PC-3 (cell line): Measurements from ENCODE around the gene NDC1. TPM values are rescaled to one million over a fixed set of nuclear protein-coding genes. Genes with fewer than 3 reads are reported as not detected.
A peak's percentile ranks its signal among the peaks of the same experiment; 100 is the strongest.

Experiments used
- ATAC-seq: fragments of 200-7000 bp; cut with Tn5 transposase; 2 replicates; pipeline ENCODE4 v1.9.1; 2020; ENCODE audit warnings: mild to moderate bottlenecking, moderate library complexity
- BruUV-seq: library from RNA; stranded (reverse); fragments of 400-500 nt; replicated peaks from 2 replicates; lab custom pipeline; 2021; lab: Mats Ljungman, UMichigan
- CTCF ChIA-PET: fragments of 300-600 bp; sonication (Branson Sonifier 250); formaldehyde crosslinking; loops from one replicate; lab custom pipeline; 2022; ENCODE audit warnings: antibody characterized with exemption; lab: Charles Lee
- POLR2A ChIA-PET: fragments of 300-600 bp; sonication (Branson Sonifier 250); formaldehyde crosslinking; loops from one replicate; lab custom pipeline; 2022; ENCODE audit warnings: antibody characterized with exemption; ENCODE audit not compliant: unreplicated experiment; lab: Charles Lee
- DNase-seq: peaks from one replicate; pipeline ENCODE4 v3.0.0-alpha.2; 2015
- H2AFZ ChIP-seq: fragments of 300-600 bp; sonication (generic); 2 replicates; pipeline ENCODE4 v1.6.0; 2016; ENCODE audit warnings: antibody characterized with exemption, low read length
- H3F3A ChIP-seq: fragments of 300-600 bp; sonication (generic); one replicate; pipeline ENCODE4 v1.6.0; 2017; ENCODE audit warnings: antibody characterized with exemption, low read length, control low read depth, mild to moderate bottlenecking; ENCODE audit not compliant: unreplicated experiment
- H3K27ac ChIP-seq: fragments of 300-600 bp; sonication (generic); 2 replicates; pipeline ENCODE4 v1.5.1; 2016; ENCODE audit warnings: mild to moderate bottlenecking, low read length
- H3K27me3 ChIP-seq: fragments of 300-600 bp; sonication (generic); 2 replicates; pipeline ENCODE4 v1.6.1; 2016; ENCODE audit warnings: low read length, mixed read lengths
- H3K36me3 ChIP-seq: fragments of 300-600 bp; sonication (generic); 2 replicates; pipeline ENCODE4 v1.6.1; 2016; ENCODE audit warnings: low read depth, mixed run types, low read length, mixed read lengths
- H3K4me1 ChIP-seq: fragments of 300-600 bp; sonication (generic); 2 replicates; pipeline ENCODE4 v1.5.1; 2016; ENCODE audit warnings: low read length; ENCODE audit not compliant: insufficient read depth
- H3K4me2 ChIP-seq: fragments of 300-600 bp; sonication (generic); 2 replicates; pipeline ENCODE4 v1.6.0; 2016; ENCODE audit warnings: low read length
- H3K4me3 ChIP-seq: fragments of 300-600 bp; sonication (generic); 2 replicates; pipeline ENCODE4 v1.5.1; 2016; ENCODE audit warnings: mild to moderate bottlenecking, low read length, mixed read lengths
- H3K79me2 ChIP-seq: fragments of 300-600 bp; sonication (generic); 2 replicates; pipeline ENCODE4 v1.6.1; 2017; ENCODE audit warnings: low read length, mixed read lengths
- H3K9ac ChIP-seq: fragments of 300-600 bp; sonication (generic); 2 replicates; pipeline ENCODE4 v1.6.0; 2016; ENCODE audit warnings: mild to moderate bottlenecking, low read length
- H3K9me2 ChIP-seq: fragments of 300-600 bp; sonication (generic); replicated peaks from 2 replicates; pipeline ENCODE4 v1.6.1; 2016; ENCODE audit warnings: mixed run types, low read length, mixed read lengths
- H3K9me3 ChIP-seq: fragments of 300-600 bp; sonication (generic); 2 replicates; pipeline ENCODE4 v1.6.1; 2016; ENCODE audit warnings: low read length, mixed read lengths
- H4K20me1 ChIP-seq: fragments of 300-600 bp; sonication (generic); 2 replicates; pipeline ENCODE4 v1.6.1; 2016; ENCODE audit warnings: low read length, mixed read lengths
- CTCF ChIP-seq: fragments of 300-600 bp; sonication (generic); conservative IDR thresholded peaks from 2 replicates; pipeline ENCODE4 v1.5.1; 2017; ENCODE audit warnings: antibody characterized with exemption, low read depth, mild to moderate bottlenecking, low read length
- EZH2 ChIP-seq: fragments of 300-600 bp; sonication (generic); IDR thresholded peaks from one replicate; pipeline ENCODE4 v1.6.1; 2017; ENCODE audit warnings: antibody characterized with exemption, mild to moderate bottlenecking, low read length; ENCODE audit not compliant: unreplicated experiment
- EZH2phosphoT487 ChIP-seq: fragments of 300-600 bp; sonication (generic); IDR thresholded peaks from 2 replicates; pipeline ENCODE4 v1.6.1; 2018; ENCODE audit warnings: mild to moderate bottlenecking, antibody characterized with exemption, low read length, borderline replicate concordance
- intact Hi-C: fragments of 100-400 bp; cut with micrococcal nuclease; formaldehyde crosslinking; loops from 2 replicates; pipeline ENCODE4 v1.9.0; 2023
- total RNA-seq: library from RNA; depleted of rRNA; stranded (reverse); fragments of >200 nt; gene quantifications from 2 replicates; pipeline ENCODE4 v1.2.3, GENCODE V29; 2014

NDC1 gene
- total RNA-seq, 1 experiment from 2014 or later: 63.6 TPM

GRCh38 chr1:53738205-53739108, 99.6 kb downstream of the NDC1 start:
- Histone ChIP-seq H2AFZ (peak overlapping the region; percentile 90), H3K9me3 (no peaks in the 10 kb centered on the region), H3K27me3 (no peaks in the 10 kb centered on the region), H4K20me1 (no peaks in the 10 kb centered on the region), H3F3A (peaks cover 8% of the 10 kb centered on the region), H3K27ac (no peak overlapping the region), H3K4me2 (peak overlapping the region; percentile 91), H3K4me1 (peaks cover 54% of the 10 kb centered on the region), H3K9ac (peak overlapping the region; percentile 79), H3K79me2 (0 out of 2 replicates have a peak, but pooled peaks cover 7% of the 10 kb centered on the region), H3K36me3 (no peaks in the 10 kb centered on the region), H3K4me3 (peak overlapping the region; percentile 73), H3K9me2 (no peaks in the 10 kb centered on the region)
- POLR2A ChIA-PET: no interaction called here
- intact Hi-C loops: loop anchor here (5.0 to 10.0 kb wide), 2 partner anchors 99 to 144 kb away; partner anchors contain the start of gene NDC1
- ATAC-seq (no peak), DNase-seq (no peak)
- no TSS peak for BruUV-seq
- no peak for TF ChIP-seq EZH2phosphoT487
- TF ChIP-seq CTCF: no peak
- TF ChIP-seq EZH2: no peak
- CTCF ChIA-PET: no interaction called here

GRCh38 chr1:53737648-53738204, 100.4 kb downstream of the NDC1 start:
- no TSS peak for BruUV-seq
- H3K27me3 ChIP-seq: no peaks in the 10 kb centered on the region
- ATAC-seq (no peak), DNase-seq (no peak)
- H2AFZ ChIP-seq: no peak overlapping the region
- no peaks in the 10 kb centered on the region for H3K36me3 ChIP-seq
- peaks cover 59% of the 10 kb centered on the region for H3K4me1 ChIP-seq
- H3K79me2 ChIP-seq: 0 out of 2 replicates have a peak, but pooled peaks cover 7% of the 10 kb centered on the region
- H3F3A ChIP-seq: peaks cover 8% of the 10 kb centered on the region
- no peaks in the 10 kb centered on the region for H3K9me3 ChIP-seq
- intact Hi-C loops: loop anchor here (5.0 to 10.0 kb wide), 2 partner anchors 100 to 143 kb away; partner anchors contain the start of gene NDC1
- TF ChIP-seq CTCF: no peak
- TF ChIP-seq EZH2: no peak
- TF ChIP-seq EZH2phosphoT487: no peak
- H3K4me2 ChIP-seq: no peak overlapping the region
- ChIA-PET CTCF (no interaction called here), POLR2A (no interaction called here)
- no peaks in the 10 kb centered on the region for H4K20me1 ChIP-seq
- no peak overlapping the region for H3K9ac ChIP-seq
- H3K4me3 ChIP-seq: no peak overlapping the region
- H3K27ac ChIP-seq: no peak overlapping the region
- H3K9me2 ChIP-seq: no peaks in the 10 kb centered on the region
